GM21737 (cell line): ENCODE results near the gene KLK4.

Experiments used
- ATAC-seq: cut with Tn5 transposase; IDR thresholded peaks from one replicate; pipeline ENCODE4 v1.9.1; 2021; ENCODE audit warnings: mild to moderate bottlenecking, moderate library complexity; ENCODE audit not compliant: unreplicated experiment

The KLK4 gene

GRCh38 chr19:50882188-50882587 is 29.0 kb downstream of the KLK4 start:
- ATAC-seq, result no peak

GRCh38 chr19:50880241-50880640 is 31.0 kb downstream of the KLK4 start:
- no peak for ATAC-seq

GRCh38 chr19:50878851-50879250 is 32.3 kb downstream of the KLK4 start:
- ATAC-seq, result no peak

- no peak for ATAC-seq
These were observed 33.9 kb downstream of the KLK4 start for GRCh38 chr19:50877338-50877737.

- ATAC-seq, result no peak
These were observed 34.7 kb downstream of the KLK4 start for GRCh38 chr19:50876456-50876855.

GRCh38 chr19:50875795-50876422 is 35.3 kb downstream of the KLK4 start:
- no peak for ATAC-seq

- no peak for ATAC-seq
These were observed 37.0 kb downstream of the KLK4 start for GRCh38 chr19:50874211-50874610.

- no peak for ATAC-seq
These were observed 38.1 kb downstream of the KLK4 start, which contains the start of gene KLK2 for GRCh38 chr19:50873056-50873455. TSS of gene KLK2 (plus strand) at chr19:50873439. CDS start at chr19:50873474, 35 bp downstream.

GRCh38 chr19:50870417-50871089 is 40.6 kb downstream of the KLK4 start:
- no peak for ATAC-seq

- no peak for ATAC-seq
These were observed 41.7 kb downstream of the KLK4 start for GRCh38 chr19:50869479-50869878.

GRCh38 chr19:50861496-50862286 is 49.5 kb downstream of the KLK4 start:
- ATAC-seq, result no peak

- ATAC-seq, result no peak
These were observed 50.2 kb downstream of the KLK4 start for GRCh38 chr19:50861010-50861409.

GRCh38 chr19:50859849-50860248 is 51.3 kb downstream of the KLK4 start:
- ATAC-seq, result no peak

- ATAC-seq, result no peak
These were observed 52.3 kb downstream of the KLK4 start for GRCh38 chr19:50858886-50859285.

GRCh38 chr19:50857366-50857765 is 53.8 kb downstream of the KLK4 start:
- ATAC-seq, result no peak
